ENCODE data around the gene BTBD9.

- TF ChIP-seq CTCF (IDR thresholded peaks at IDR 0.05) (no peak), POLR2A (IDR thresholded peaks at IDR 0.05) (no peak)
These were observed 491.1 kb downstream of the BTBD9 start for GRCh38 chr6:38148606-38149005.
